Upper lobe of right lung (tissue), 1 donor: ENCODE data around the gene ZNF675. TPM values are rescaled to one million over a fixed set of nuclear protein-coding genes. Genes with fewer than 3 reads are reported as not detected.
"Not testable (repeated sequence)": the region's sequence is repeated elsewhere in the genome, so short reads cannot be mapped to it uniquely, and the experiment has no call there.

Experiments
- ATAC-seq: fragments of 200-7000 bp; cut with Tn5 transposase; one replicate; pipeline ENCODE4 v1.9.1; 2020; ENCODE audit warnings: mild to moderate bottlenecking, moderate library complexity
- DNase-seq: peaks from one replicate; pipeline ENCODE4 v3.0.0-alpha.2; 2020
- H3K27ac ChIP-seq: fragments of 200-600 bp; one replicate; pipeline ENCODE4 v1.8.0; 2022
- H3K27me3 ChIP-seq: fragments of 200-600 bp; one replicate; pipeline ENCODE4 v1.8.0; 2022; ENCODE audit warnings: mild to moderate bottlenecking
- H3K36me3 ChIP-seq: fragments of 200-600 bp; one replicate; pipeline ENCODE4 v1.8.0; 2022
- H3K4me1 ChIP-seq: fragments of 200-600 bp; one replicate; pipeline ENCODE4 v1.8.0; 2022
- H3K4me3 ChIP-seq: fragments of 200-600 bp; one replicate; pipeline ENCODE4 v1.8.0; 2022; ENCODE audit warnings: mild to moderate bottlenecking
- H3K9me3 ChIP-seq: fragments of 200-600 bp; one replicate; pipeline ENCODE4 v1.8.0; 2022
- intact Hi-C: fragments of 100-400 bp; cut with DNase I; formaldehyde crosslinking; loops from one replicate; pipeline ENCODE4 v1.11.0; 2022
- total RNA-seq: library from RNA; stranded (reverse); fragmentation: NEBNext Ultra II Directional; extraction: Animal tissue kit (Norgen Biotek cat#: 25700); gene quantifications from one replicate; pipeline ENCODE4 v1.2.1, GENCODE V29; 2021
- TF ChIP-seq, protein P1 (sequence below): fragments of 200-600 bp; IDR thresholded peaks from one replicate; pipeline ENCODE4 v1.8.0; 2022; ENCODE audit warnings: antibody characterized with exemption
- donor health status: DM: no; HTN: yes; CAD: no; lungs with severe emphysema.

The ZNF675 gene
- total RNA-seq, 1 donor from 2014 or later = 12.9 TPM

DNA sequence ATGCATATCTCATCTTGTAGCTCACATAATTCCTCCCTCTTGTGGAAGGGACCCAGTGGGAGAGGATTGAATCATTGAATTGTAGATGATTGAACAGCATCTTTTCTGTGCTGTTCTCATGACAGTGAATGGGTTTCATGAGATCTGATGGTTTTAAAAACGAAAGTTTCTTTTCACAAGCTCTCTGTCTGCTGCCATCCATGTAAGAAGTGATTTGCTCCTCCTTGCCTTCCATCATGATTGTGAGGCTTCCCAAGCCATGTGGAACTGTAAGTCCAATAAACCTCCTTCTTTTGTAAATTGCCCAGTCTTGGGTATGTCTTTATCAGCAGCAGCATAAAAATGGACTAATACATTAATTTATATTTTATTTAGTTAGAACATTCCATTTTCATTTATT lies 19.6 kb upstream of the ZNF675 start:
- TF ChIP-seq, protein P1, sequence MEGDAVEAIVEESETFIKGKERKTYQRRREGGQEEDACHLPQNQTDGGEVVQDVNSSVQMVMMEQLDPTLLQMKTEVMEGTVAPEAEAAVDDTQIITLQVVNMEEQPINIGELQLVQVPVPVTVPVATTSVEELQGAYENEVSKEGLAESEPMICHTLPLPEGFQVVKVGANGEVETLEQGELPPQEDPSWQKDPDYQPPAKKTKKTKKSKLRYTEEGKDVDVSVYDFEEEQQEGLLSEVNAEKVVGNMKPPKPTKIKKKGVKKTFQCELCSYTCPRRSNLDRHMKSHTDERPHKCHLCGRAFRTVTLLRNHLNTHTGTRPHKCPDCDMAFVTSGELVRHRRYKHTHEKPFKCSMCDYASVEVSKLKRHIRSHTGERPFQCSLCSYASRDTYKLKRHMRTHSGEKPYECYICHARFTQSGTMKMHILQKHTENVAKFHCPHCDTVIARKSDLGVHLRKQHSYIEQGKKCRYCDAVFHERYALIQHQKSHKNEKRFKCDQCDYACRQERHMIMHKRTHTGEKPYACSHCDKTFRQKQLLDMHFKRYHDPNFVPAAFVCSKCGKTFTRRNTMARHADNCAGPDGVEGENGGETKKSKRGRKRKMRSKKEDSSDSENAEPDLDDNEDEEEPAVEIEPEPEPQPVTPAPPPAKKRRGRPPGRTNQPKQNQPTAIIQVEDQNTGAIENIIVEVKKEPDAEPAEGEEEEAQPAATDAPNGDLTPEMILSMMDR = no peak
- Histone ChIP-seq H3K36me3 (no peaks in the 10 kb centered on the region), H3K4me3 (no peak overlapping the region), H3K27me3 (no peaks in the 10 kb centered on the region), H3K4me1 (no peaks in the 10 kb centered on the region), H3K27ac (no peak overlapping the region), H3K9me3 (no peaks in the 10 kb centered on the region)
- DNase-seq (no peak), ATAC-seq (no peak)
- intact Hi-C loops = no loop called here

DNA sequence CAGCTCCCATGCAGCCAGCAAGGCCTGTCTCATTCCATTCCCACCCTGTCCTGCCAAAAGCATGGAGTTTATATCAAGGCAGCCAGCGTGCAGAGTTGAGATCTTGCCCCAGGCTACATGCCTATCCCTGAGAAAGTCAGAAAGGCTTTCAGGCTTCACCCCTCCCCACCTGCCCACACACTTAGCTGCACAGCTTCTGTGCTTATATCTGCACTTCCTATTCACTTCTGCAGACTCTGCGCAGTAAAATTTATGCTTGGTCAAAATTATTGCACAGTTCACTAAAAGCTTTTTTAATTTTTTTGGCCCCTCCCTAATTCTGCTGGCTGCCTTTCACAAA lies 12.5 kb upstream of the ZNF675 start:
- H3K36me3 ChIP-seq = no peaks in the 10 kb centered on the region
- no peak for ATAC-seq
- no peak for DNase-seq
- intact Hi-C loops = no loop called here
- H3K4me3 ChIP-seq = no peak overlapping the region
- TF ChIP-seq, protein P1 = no peak
- H3K9me3 ChIP-seq = no peaks in the 10 kb centered on the region
- H3K27me3 ChIP-seq = no peaks in the 10 kb centered on the region
- no peaks in the 10 kb centered on the region for H3K4me1 ChIP-seq
- no peak overlapping the region for H3K27ac ChIP-seq

DNA sequence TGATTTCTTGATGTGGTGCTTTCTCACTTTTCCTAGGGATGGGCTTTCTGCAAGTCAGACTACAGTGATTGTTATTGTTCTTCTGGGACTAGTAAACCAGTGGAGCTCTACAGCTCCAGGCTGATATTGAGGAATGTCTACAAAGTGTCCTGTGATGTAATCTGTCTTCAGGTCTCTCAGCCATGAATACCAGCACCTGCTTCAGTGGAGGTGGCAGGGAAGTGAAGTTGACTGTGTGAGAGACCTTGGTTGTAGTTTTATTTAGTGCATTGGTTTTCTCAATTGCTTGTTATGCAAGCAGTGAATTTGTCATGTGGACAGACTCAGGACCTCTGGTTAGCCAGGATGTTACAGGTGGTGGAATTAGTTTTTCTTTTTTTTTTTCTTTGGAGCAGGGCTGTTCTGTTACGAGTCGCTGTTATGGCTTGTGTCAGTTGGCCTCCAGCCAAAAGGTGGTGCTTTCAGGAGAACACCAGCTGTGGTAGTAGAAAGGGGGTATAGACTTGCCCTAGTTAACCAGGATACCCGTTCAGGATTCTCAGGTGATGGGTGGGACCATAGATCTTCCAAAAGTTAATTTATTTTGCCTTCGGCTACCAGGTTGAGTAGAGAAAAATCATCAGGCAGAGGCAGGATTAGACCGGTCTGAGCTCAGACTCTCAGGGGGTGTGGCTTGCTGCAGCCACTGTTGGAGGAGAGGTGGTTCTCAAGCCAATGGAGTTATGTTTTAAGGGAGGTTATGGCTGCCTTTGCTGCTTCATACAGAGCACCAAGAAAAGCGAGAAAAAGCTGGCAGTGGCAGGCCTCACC lies 11.9 kb upstream of the ZNF675 start:
- TF ChIP-seq, protein P1 = no peak
- Histone ChIP-seq H3K9me3 (no peaks in the 10 kb centered on the region), H3K36me3 (no peaks in the 10 kb centered on the region), H3K27ac (no peak overlapping the region), H3K4me3 (no peak overlapping the region), H3K27me3 (no peaks in the 10 kb centered on the region), H3K4me1 (no peaks in the 10 kb centered on the region)
- intact Hi-C loops = no loop called here
- ATAC-seq (peak; percentile 21), DNase-seq (no peak)

DNA sequence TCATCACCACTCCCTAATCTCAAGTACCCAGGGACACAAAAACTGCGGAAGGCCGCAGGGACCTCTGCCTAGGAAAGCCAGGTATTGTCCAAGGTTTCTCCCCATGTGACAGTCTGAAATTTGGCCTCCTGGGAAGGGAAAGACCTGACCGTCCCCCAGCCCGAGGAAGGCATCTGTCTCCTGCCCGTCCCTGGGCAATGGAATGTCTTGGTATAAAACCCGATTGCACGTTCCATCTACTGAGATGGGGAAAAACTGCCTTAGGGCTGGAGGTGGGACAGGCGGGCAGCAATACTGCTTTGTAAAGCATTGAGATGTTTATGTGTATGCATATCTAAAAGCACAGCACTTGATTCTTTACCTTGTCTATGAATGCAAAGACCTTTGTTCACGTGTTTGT lies 5.9 kb upstream of the ZNF675 start:
- intact Hi-C loops, DNase-seq, H3K9me3 ChIP-seq, ATAC-seq, H3K36me3 ChIP-seq, H3K27me3 ChIP-seq, H3K27ac ChIP-seq, H3K4me3 ChIP-seq, H3K4me1 ChIP-seq: not testable (repeated sequence)

DNA sequence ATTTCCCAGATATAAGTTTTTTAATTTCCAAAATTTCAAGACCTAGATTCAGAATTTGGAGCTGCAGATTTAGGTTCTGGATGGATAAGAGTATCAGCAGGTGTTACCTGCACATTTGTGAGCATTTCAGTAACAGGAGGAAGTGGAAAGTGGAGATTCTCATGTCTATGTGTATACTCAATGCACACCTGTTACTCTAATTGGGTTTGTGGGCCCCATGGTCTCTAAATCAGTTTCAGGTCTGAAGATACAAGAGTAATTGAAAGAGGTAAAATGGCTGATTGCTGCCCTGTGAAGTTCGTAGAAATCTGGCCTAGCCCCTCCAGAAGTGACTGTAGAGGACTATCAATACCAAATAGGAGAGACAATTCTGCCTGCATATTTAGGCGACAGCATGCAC lies 13.9 kb downstream of the ZNF675 start:
- intact Hi-C loops = no loop called here
- ATAC-seq = no peak
- Histone ChIP-seq H3K36me3 (no peaks in the 10 kb centered on the region), H3K4me1 (no peaks in the 10 kb centered on the region), H3K27ac (no peak overlapping the region), H3K4me3 (no peak overlapping the region), H3K9me3 (no peaks in the 10 kb centered on the region), H3K27me3 (no peaks in the 10 kb centered on the region)
- TF ChIP-seq, protein P1 = no peak
- no peak for DNase-seq

DNA sequence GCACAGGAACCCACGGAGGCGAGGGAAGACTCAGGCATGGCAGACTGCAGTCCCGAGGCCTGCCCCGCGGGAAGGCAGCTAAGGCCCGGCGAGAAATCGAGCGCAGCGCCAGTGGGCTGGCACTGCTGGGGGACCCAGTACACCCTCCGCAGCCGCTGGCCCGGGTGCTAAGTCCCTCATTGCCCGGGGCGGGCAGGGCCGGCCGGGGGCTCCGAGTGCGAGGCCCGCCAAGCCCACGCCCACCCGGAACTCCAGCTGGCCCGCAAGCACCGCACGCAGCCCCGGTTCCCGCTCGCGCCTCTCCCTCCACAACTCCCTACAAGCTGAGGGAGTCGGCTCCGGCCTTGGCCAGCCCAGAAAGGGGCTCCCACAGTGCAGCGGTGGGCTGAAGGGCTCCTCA lies 18.4 kb downstream of the ZNF675 start:
- H3K27ac ChIP-seq, H3K4me1 ChIP-seq, DNase-seq, H3K27me3 ChIP-seq, H3K4me3 ChIP-seq, H3K36me3 ChIP-seq, intact Hi-C loops, ATAC-seq, H3K9me3 ChIP-seq: not testable (repeated sequence)
